GM10266 (cell line): ENCODE measurements around the gene SLC14A1.

Experiments
- DNase-seq: peaks from one replicate; pipeline ENCODE4 v3.0.0; 2012; ENCODE audit errors: extremely low spot score
- TF ChIP-seq, protein P1 (sequence below): IDR thresholded peaks from 2 replicates; pipeline ENCODE4 v1.5.1; 2012; ENCODE audit warnings: mild to moderate bottlenecking, low read depth; ENCODE audit not compliant: control insufficient read depth, insufficient read depth; ENCODE audit errors: missing control alignments

SLC14A1 gene

GRCh38 chr18:45719106-45719505 lies 4.9 kb upstream of the SLC14A1 start:
- TF ChIP-seq, protein P1, sequence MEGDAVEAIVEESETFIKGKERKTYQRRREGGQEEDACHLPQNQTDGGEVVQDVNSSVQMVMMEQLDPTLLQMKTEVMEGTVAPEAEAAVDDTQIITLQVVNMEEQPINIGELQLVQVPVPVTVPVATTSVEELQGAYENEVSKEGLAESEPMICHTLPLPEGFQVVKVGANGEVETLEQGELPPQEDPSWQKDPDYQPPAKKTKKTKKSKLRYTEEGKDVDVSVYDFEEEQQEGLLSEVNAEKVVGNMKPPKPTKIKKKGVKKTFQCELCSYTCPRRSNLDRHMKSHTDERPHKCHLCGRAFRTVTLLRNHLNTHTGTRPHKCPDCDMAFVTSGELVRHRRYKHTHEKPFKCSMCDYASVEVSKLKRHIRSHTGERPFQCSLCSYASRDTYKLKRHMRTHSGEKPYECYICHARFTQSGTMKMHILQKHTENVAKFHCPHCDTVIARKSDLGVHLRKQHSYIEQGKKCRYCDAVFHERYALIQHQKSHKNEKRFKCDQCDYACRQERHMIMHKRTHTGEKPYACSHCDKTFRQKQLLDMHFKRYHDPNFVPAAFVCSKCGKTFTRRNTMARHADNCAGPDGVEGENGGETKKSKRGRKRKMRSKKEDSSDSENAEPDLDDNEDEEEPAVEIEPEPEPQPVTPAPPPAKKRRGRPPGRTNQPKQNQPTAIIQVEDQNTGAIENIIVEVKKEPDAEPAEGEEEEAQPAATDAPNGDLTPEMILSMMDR = no peak
- no peak for DNase-seq

GRCh38 chr18:45722899-45723298 lies 1.1 kb upstream of the SLC14A1 start:
- TF ChIP-seq, protein P1 = peak; percentile 84
- peak; percentile 69 for DNase-seq

DNA sequence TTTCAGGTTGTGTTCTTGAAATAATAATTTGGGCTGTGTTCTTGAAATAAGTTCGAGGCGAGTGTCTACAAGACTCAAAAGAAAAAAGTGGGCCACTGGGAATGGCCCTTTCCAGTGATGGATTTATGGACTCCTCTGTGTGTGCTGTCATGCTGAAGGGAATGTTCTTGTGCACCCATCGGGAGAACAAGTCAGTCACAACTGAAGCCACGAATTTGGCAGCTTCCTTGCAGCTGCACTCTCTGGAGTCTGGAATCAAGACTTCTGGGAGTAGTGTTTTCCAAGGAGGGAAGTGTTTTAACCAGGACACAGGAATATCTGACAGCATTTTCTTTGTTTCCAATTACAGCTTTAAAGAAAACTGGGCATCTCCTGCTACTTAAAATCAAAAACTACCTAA lies 620 bp downstream of the SLC14A1 start:
- DNase-seq = no peak

GRCh38 chr18:45725336-45725735 lies 1.4 kb downstream of the SLC14A1 start:
- DNase-seq = no peak
- TF ChIP-seq, protein P1 = no peak

More for the DNA sequence above, 620 bp downstream of the SLC14A1 start:
- TF ChIP-seq, protein P1 = no peak

- DNase-seq = no peak
- TF ChIP-seq, protein P1 = no peak
These were observed 2.6 kb downstream of the SLC14A1 start for GRCh38 chr18:45726603-45727002.

DNA sequence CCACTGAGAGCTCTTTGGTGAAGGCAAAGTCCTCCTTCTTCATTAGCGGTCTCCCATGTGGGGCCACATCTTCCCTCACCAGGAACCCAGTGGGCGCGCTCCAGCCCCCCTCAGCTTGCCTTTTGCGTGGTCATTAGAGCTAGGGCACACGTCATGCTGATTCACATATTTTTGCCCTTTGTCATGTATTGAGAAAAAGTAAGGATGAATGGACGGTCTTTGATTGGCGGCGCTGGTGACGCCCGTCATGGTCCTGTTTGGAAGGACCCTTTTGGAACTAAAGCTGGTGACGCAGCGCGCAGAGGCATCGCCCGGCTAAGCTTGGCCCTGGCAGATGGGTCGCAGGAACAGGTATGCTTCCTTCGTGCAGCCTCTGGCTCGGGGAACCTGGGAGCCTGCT lies 3.1 kb downstream of the SLC14A1 start:
- DNase-seq = no peak
- TF ChIP-seq, protein P1 = no peak

DNA sequence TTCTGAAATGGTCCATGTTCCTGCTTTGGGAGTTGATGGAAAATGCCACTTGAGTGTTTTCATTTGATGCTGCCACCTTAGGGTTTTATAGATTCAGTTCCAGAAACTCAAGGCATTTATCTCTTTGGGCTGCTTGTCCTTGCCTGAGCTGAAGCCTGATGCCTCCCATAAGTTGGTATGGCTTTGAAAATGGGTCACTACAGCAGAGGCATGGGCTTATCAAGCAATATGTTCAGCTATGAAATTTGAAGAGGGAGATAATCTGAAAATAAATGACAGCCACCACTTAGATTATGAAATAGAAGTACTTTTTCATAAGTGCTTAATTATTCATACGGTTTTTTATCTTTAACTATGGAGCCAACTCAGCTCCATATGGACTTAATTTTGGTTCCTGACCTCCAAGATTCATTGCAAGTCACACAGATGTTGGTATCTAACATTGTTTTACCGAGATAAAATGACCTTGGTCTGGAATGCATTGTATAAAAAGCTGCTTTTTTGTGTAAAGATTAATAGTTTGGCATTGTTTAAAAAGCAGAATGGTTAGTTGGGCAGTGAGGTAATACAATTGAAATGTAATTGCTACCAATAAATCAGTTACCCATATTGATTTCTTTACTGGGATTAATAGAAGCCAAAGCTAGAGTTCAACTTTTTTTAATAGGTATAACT lies 4.5 kb downstream of the SLC14A1 start:
- TF ChIP-seq, protein P1 = no peak
- no peak for DNase-seq
